C4-2B (cell line): Measurements from ENCODE around the gene SUMO4.

Experiments used
- H3K27ac ChIP-seq: fragments of 450-650 bp; 2 replicates; pipeline ENCODE4 v1.5.1; 2017
- ZFX ChIP-seq: fragments of 450-650 bp; IDR thresholded peaks from 2 replicates; pipeline ENCODE4 v1.6.1; 2017
- TF ChIP-seq, protein P1 (sequence below): fragments of 450-650 bp; conservative IDR thresholded peaks from 2 replicates; pipeline ENCODE4 v1.5.1; 2017; ENCODE audit warnings: mild to moderate bottlenecking

Gene SUMO4

DNA sequence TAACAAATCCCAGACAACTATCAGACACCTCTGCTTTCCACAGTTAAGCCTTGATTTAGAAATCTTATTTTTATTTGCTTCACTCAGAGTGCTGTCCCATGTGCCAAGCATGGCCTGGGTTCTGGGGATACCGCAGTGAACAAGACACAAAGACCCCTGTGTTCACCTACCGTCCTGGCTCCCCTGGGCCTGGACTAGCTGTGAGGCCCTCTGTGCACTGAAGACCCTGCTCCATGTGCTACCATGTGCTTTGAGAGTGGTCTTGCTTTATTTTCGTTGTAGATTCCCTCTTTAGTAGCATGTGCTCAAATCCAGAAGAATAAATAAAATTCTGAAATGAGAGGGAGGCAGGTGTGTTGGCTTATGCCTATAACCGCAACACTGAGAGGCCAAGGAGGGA, 22.5 kb downstream of the SUMO4 start:
- TF ChIP-seq, protein P1, sequence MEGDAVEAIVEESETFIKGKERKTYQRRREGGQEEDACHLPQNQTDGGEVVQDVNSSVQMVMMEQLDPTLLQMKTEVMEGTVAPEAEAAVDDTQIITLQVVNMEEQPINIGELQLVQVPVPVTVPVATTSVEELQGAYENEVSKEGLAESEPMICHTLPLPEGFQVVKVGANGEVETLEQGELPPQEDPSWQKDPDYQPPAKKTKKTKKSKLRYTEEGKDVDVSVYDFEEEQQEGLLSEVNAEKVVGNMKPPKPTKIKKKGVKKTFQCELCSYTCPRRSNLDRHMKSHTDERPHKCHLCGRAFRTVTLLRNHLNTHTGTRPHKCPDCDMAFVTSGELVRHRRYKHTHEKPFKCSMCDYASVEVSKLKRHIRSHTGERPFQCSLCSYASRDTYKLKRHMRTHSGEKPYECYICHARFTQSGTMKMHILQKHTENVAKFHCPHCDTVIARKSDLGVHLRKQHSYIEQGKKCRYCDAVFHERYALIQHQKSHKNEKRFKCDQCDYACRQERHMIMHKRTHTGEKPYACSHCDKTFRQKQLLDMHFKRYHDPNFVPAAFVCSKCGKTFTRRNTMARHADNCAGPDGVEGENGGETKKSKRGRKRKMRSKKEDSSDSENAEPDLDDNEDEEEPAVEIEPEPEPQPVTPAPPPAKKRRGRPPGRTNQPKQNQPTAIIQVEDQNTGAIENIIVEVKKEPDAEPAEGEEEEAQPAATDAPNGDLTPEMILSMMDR, result no peak
- no peak for TF ChIP-seq ZFX
- no peak overlapping the region for H3K27ac ChIP-seq

GRCh38 chr6:149423964-149424440, 23.9 kb downstream of the SUMO4 start:
- no peak for TF ChIP-seq ZFX
- TF ChIP-seq, protein P1, result no peak
- no peak overlapping the region for H3K27ac ChIP-seq

GRCh38 chr6:149425224-149425623, 25.2 kb downstream of the SUMO4 start:
- no peak for TF ChIP-seq ZFX
- TF ChIP-seq, protein P1, result no peak
- no peak overlapping the region for H3K27ac ChIP-seq

- no peak overlapping the region for H3K27ac ChIP-seq
- TF ChIP-seq, protein P1, result no peak
Observed at GRCh38 chr6:149425754-149426153, 25.7 kb downstream of the SUMO4 start.

- TF ChIP-seq, protein P1, result no peak
- no peak for TF ChIP-seq ZFX
- H3K27ac ChIP-seq, result no peak overlapping the region
Observed at GRCh38 chr6:149428606-149429005, 28.5 kb downstream of the SUMO4 start.

GRCh38 chr6:149429427-149430360, 29.6 kb downstream of the SUMO4 start:
- TF ChIP-seq, protein P1, result no peak
- TF ChIP-seq ZFX, result no peak
- H3K27ac ChIP-seq, result no peak overlapping the region
